Liver (tissue), 3 donors: ENCODE measurements around the gene TACC2.

Experiments
- EGR1 ChIP-seq, 2 donors: IDR thresholded peaks; 2 replicates each; pipeline ENCODE4 v1.6.1; 2016 to 2018; ENCODE audit warnings: antibody characterized with exemption in 2 of 2, low read depth in 2 of 2
- FOXA2 ChIP-seq: IDR thresholded peaks from 2 replicates; pipeline ENCODE4 v1.6.1; 2016; ENCODE audit warnings: antibody characterized with exemption
- GABPA ChIP-seq, 2 donors: IDR thresholded peaks in 1 of 2; conservative IDR thresholded peaks in 1 of 2; 2 replicates each; pipeline ENCODE4 v1.6.1; 2016; ENCODE audit warnings: antibody characterized with exemption in 2 of 2, mild to moderate bottlenecking in 1 of 2, moderate library complexity in 1 of 2
- HNF4A ChIP-seq, 2 donors: conservative IDR thresholded peaks; 2 replicates each; pipeline ENCODE4 v1.6.1; 2016; ENCODE audit warnings: antibody characterized with exemption in 2 of 2, mild to moderate bottlenecking in 2 of 2
- JUND ChIP-seq, 2 donors: IDR thresholded peaks; 2 replicates each; pipeline ENCODE4 v1.6.1; 2016; ENCODE audit warnings: antibody characterized with exemption in 2 of 2
- RAD21 ChIP-seq, 2 donors: IDR thresholded peaks; 2 replicates each; pipeline ENCODE4 v1.6.1; 2016; ENCODE audit warnings: antibody characterized with exemption in 2 of 2, mild to moderate bottlenecking in 2 of 2
- TAF1 ChIP-seq: conservative IDR thresholded peaks from 2 replicates; pipeline ENCODE4 v1.6.1; 2016; ENCODE audit warnings: antibody characterized with exemption, mild to moderate bottlenecking
- YY1 ChIP-seq: IDR thresholded peaks from 2 replicates; pipeline ENCODE4 v1.6.1; 2016; ENCODE audit warnings: antibody characterized with exemption, mild to moderate bottlenecking
- TF ChIP-seq, protein P1 (sequence below): fragments of 150-350 bp; IDR thresholded peaks from 2 replicates; pipeline ENCODE4 v1.5.1; 2017; ENCODE audit warnings: improper control_type of control experiment, low read depth, low read length; ENCODE audit not compliant: missing input control
- TF ChIP-seq, protein P2 (sequence below): IDR thresholded peaks from 2 replicates; pipeline ENCODE4 v1.6.1; 2016; ENCODE audit warnings: antibody characterized with exemption
- TF ChIP-seq, protein P3 (sequence below): IDR thresholded peaks from 2 replicates; pipeline ENCODE4 v1.6.1; 2016; ENCODE audit warnings: antibody characterized with exemption, mild to moderate bottlenecking
- TF ChIP-seq, protein P4 (sequence below): IDR thresholded peaks from 2 replicates; pipeline ENCODE4 v1.6.1; 2016; ENCODE audit warnings: antibody characterized with exemption
- donor health status: healthy.
- donor health status: healthy.

DNA sequence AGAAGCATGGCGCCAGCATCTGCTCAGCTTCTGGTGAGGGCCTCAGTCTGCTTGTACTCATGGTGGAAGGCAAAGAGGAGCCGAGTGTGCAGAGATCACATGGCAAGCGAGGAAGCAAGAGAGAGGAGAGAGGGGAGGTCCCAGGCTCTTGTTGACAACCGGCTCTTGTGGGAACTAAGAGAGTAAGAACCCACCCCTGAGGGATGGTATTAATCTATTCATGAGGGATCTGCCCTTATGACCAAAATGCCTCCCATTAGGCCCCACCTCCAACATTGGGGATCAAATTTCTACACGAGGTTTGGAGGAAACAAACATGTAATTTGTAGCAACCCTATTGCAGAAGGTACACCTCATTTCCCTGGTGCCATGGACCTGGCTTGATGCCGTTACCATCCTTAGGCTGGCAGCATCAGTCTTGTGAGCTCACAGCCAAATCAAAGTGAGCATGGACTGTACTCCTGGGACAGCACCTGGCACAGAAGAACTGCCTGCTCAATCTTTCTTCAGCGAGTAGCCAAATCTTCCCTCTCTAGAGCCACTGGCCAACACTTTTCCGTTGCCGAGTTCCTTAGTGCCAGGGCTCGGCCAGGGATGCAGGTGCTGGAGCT is 288.7 kb downstream of the TACC2 start:
- TF ChIP-seq, protein P1, sequence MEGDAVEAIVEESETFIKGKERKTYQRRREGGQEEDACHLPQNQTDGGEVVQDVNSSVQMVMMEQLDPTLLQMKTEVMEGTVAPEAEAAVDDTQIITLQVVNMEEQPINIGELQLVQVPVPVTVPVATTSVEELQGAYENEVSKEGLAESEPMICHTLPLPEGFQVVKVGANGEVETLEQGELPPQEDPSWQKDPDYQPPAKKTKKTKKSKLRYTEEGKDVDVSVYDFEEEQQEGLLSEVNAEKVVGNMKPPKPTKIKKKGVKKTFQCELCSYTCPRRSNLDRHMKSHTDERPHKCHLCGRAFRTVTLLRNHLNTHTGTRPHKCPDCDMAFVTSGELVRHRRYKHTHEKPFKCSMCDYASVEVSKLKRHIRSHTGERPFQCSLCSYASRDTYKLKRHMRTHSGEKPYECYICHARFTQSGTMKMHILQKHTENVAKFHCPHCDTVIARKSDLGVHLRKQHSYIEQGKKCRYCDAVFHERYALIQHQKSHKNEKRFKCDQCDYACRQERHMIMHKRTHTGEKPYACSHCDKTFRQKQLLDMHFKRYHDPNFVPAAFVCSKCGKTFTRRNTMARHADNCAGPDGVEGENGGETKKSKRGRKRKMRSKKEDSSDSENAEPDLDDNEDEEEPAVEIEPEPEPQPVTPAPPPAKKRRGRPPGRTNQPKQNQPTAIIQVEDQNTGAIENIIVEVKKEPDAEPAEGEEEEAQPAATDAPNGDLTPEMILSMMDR = no peak
- TF ChIP-seq JUND (IDR thresholded peaks at IDR 0.05) = no peak
- no peak for TF ChIP-seq GABPA (IDR thresholded peaks at IDR 0.05 in 1 of 2, conservative IDR thresholded peaks at IDR 0.05 in 1 of 2)
- TF ChIP-seq EGR1 (IDR thresholded peaks at IDR 0.05; ENCODE audit: low read depth in 2 of 2) = no peak
- TF ChIP-seq RAD21 (IDR thresholded peaks at IDR 0.05) = no peak
- TF ChIP-seq, protein P2, sequence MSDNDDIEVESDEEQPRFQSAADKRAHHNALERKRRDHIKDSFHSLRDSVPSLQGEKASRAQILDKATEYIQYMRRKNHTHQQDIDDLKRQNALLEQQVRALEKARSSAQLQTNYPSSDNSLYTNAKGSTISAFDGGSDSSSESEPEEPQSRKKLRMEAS = no peak
- TF ChIP-seq TAF1 = no peak
- TF ChIP-seq, protein P3, sequence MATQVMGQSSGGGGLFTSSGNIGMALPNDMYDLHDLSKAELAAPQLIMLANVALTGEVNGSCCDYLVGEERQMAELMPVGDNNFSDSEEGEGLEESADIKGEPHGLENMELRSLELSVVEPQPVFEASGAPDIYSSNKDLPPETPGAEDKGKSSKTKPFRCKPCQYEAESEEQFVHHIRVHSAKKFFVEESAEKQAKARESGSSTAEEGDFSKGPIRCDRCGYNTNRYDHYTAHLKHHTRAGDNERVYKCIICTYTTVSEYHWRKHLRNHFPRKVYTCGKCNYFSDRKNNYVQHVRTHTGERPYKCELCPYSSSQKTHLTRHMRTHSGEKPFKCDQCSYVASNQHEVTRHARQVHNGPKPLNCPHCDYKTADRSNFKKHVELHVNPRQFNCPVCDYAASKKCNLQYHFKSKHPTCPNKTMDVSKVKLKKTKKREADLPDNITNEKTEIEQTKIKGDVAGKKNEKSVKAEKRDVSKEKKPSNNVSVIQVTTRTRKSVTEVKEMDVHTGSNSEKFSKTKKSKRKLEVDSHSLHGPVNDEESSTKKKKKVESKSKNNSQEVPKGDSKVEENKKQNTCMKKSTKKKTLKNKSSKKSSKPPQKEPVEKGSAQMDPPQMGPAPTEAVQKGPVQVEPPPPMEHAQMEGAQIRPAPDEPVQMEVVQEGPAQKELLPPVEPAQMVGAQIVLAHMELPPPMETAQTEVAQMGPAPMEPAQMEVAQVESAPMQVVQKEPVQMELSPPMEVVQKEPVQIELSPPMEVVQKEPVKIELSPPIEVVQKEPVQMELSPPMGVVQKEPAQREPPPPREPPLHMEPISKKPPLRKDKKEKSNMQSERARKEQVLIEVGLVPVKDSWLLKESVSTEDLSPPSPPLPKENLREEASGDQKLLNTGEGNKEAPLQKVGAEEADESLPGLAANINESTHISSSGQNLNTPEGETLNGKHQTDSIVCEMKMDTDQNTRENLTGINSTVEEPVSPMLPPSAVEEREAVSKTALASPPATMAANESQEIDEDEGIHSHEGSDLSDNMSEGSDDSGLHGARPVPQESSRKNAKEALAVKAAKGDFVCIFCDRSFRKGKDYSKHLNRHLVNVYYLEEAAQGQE = no peak
- no peak for TF ChIP-seq YY1
- TF ChIP-seq, protein P4, sequence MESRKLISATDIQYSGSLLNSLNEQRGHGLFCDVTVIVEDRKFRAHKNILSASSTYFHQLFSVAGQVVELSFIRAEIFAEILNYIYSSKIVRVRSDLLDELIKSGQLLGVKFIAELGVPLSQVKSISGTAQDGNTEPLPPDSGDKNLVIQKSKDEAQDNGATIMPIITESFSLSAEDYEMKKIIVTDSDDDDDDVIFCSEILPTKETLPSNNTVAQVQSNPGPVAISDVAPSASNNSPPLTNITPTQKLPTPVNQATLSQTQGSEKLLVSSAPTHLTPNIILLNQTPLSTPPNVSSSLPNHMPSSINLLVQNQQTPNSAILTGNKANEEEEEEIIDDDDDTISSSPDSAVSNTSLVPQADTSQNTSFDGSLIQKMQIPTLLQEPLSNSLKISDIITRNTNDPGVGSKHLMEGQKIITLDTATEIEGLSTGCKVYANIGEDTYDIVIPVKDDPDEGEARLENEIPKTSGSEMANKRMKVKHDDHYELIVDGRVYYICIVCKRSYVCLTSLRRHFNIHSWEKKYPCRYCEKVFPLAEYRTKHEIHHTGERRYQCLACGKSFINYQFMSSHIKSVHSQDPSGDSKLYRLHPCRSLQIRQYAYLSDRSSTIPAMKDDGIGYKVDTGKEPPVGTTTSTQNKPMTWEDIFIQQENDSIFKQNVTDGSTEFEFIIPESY = no peak
- no peak for TF ChIP-seq HNF4A (conservative IDR thresholded peaks at IDR 0.05)
- TF ChIP-seq FOXA2 = no peak
